ENCODE results near the gene PSAPL1. TPM values are rescaled to one million over a fixed set of nuclear protein-coding genes. Genes with fewer than 3 reads are reported as not detected.

Gene PSAPL1
- total and polyA plus RNA-seq, 2 of the 8 experiments (the other 6 are each of a cell fraction or from before 2014, with no cell fraction given) = 0.03 TPM; not detected in 1

- Histone ChIP-seq H2BK12ac (ENCODE audit: low read depth, low read length) (no peak overlapping the region), H4K91ac (replicated peaks; ENCODE audit: insufficient read length, low read length) (no peak overlapping the region), H3K4me3 (ENCODE audit: extremely low read depth in 1 of 4, insufficient read depth in 2 of 4, low read depth in 3 of 4, low read length in 4 of 4) (no peak overlapping the region), H3K23ac (ENCODE audit: insufficient read length) (no peak overlapping the region), H3K4me2 (ENCODE audit: insufficient read depth in 1 of 2, low read depth in 2 of 2, low read length in 2 of 2) (no peak overlapping the region), H4K5ac (ENCODE audit: insufficient read length, low read depth, low read length) (no peak overlapping the region), H3K9me3 (ENCODE audit: insufficient read depth in 2 of 2, low read depth in 1 of 2, low read length in 1 of 2) (no peaks in the 10 kb centered on the region), H2BK15ac (ENCODE audit: low read length) (no peak overlapping the region), H3K23me2 (ENCODE audit: low read depth, low read length) (0 out of 2 replicates have a peak, but pooled peaks cover 2% of the 10 kb centered on the region), H2AFZ (ENCODE audit: low read length) (no peak overlapping the region), H2BK5ac (ENCODE audit: low read depth, low read length) (no peak overlapping the region), H3K4me1 (replicated peaks in 1 of 4; ENCODE audit: control insufficient read depth in 3 of 4, insufficient read depth in 4 of 4, low read length in 3 of 4) (no peaks in the 10 kb centered on the region), H2AK5ac (ENCODE audit: low read depth, low read length) (no peak overlapping the region), H4K20me1 (replicated peaks in 1 of 2; ENCODE audit: control insufficient read depth in 1 of 2, insufficient read depth in 2 of 2, low read length in 2 of 2) (peaks cover 0 to 4% of the 10 kb centered on the region in 2 experiments), H4K8ac (ENCODE audit: extremely low read depth, insufficient read depth, low read length) (no peak overlapping the region), H3K56ac (replicated peaks; ENCODE audit: insufficient read length, low read depth, low read length) (no peak overlapping the region), H3K4ac (replicated peaks; ENCODE audit: insufficient read length, low read depth, low read length) (no peak overlapping the region), H3K27me3 (replicated peaks in 1 of 4; ENCODE audit: control insufficient read depth in 3 of 4, extremely low read depth in 1 of 4, insufficient read depth in 3 of 4, low read length in 3 of 4) (no peaks in the 10 kb centered on the region), H3K18ac (ENCODE audit: extremely low read depth, low read length) (no peak overlapping the region), H2BK20ac (ENCODE audit: low read length) (no peak overlapping the region), H3K27ac (ENCODE audit: low read depth, low read length) (no peak overlapping the region), H3K79me1 (ENCODE audit: low read depth, low read length) (no peaks in the 10 kb centered on the region), H3K14ac (ENCODE audit: insufficient read length) (no peak overlapping the region), H3K9ac (replicated peaks in 1 of 4; ENCODE audit: extremely low read depth in 1 of 4, low read depth in 3 of 4, low read length in 3 of 4) (no peak overlapping the region), H3K36me3 (ENCODE audit: control insufficient read depth in 2 of 4, insufficient read depth in 4 of 4, low read length in 3 of 4) (no peaks in the 10 kb centered on the region), H2BK120ac (replicated peaks; ENCODE audit: low read depth, low read length) (no peak overlapping the region), H3K79me2 (ENCODE audit: control insufficient read depth in 1 of 2, insufficient read depth in 2 of 2, low read length in 2 of 2) (no peaks in the 10 kb centered on the region)
- ChIA-PET CTCF (ENCODE audit: partially characterized antibody) (no interaction called here), POLR2A (ENCODE audit: partially characterized antibody) (no interaction called here)
- DNase-seq (ENCODE audit: low read depth in 1 of 2, low spot score in 2 of 2) (no peak), FAIRE-seq (no peak)
- 84% methylated on average over 13 of the region's 13 CpGs; no CpG with 5 or more reads in 1 of the 2 experiments for WGBS, 2 experiments (ENCODE audit: extremely low coverage in 1 of 2, insufficient coverage in 1 of 2, insufficient read length in 1 of 2, insufficient replicate concordance in 2 of 2, low coverage in 1 of 2, low lambda C conversion rate in 2 of 2, missing lambda C conversion rate in 1 of 2)
- no peak for TF ChIP-seq E2F6 (IDR thresholded peaks at IDR 0.05)
- no peak for TF ChIP-seq TCF12 (IDR thresholded peaks at IDR 0.05; ENCODE audit: low read depth, low read length)
- TF ChIP-seq CREB1 (IDR thresholded peaks at IDR 0.05) = no peak
- no peak for TF ChIP-seq BCL11A (IDR thresholded peaks at IDR 0.05; ENCODE audit: low read depth in 2 of 2, low read length in 2 of 2)
- no peak for TF ChIP-seq CBX8 (IDR thresholded peaks at IDR 0.05; ENCODE audit: borderline replicate concordance, low read depth, low read length)
Observed at GRCh38 chr4:7388627-7389026, 46.1 kb downstream of the PSAPL1 start.

All from H1 (cell line).